ENCODE measurements around the gene ARHGEF28.

DNA sequence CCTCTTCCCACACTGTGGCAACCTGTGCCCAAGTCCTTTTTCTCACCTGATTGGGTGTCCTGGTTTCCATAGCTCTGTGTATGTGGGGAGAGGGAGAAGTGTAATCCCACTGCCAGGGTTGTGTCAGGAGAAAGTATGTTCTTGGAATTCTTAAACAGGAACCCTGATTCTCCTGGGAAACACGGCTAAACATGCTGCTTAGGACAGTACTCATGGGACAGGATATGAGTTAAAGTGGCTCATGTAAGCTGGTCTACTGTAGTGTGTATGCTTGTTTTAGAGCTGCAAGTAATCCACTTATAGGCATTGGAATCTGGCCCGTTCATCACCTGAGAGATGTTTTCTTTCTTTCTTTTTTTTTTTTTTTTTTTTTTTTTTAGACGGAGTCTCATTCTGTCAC lies 23.9 kb downstream of the ARHGEF28 start:
- TF ChIP-seq POLR2AphosphoS5 (IDR thresholded peaks at IDR 0.05; ENCODE audit: low read depth, low read length) (no peak), POLR2A (IDR thresholded peaks at IDR 0.05; ENCODE audit: low read depth, low read length) (no peak)
